HL-60 (cell line): ENCODE data around the gene TFAM.

Experiments used
- POLR2AphosphoS5 ChIP-seq: IDR thresholded peaks from 2 replicates; pipeline ENCODE4 v1.6.1; 2012; ENCODE audit warnings: low read depth
- TF ChIP-seq, protein P1 (sequence below): IDR thresholded peaks from one replicate; pipeline ENCODE4 v1.5.1; 2011; ENCODE audit warnings: low read length, control low read depth, inconsistent platforms; ENCODE audit not compliant: insufficient read depth
- TF ChIP-seq, protein P2 (sequence below): IDR thresholded peaks from 2 replicates; pipeline ENCODE4 v1.6.1; 2012; ENCODE audit warnings: low read depth; ENCODE audit not compliant: insufficient replicate concordance

DNA sequence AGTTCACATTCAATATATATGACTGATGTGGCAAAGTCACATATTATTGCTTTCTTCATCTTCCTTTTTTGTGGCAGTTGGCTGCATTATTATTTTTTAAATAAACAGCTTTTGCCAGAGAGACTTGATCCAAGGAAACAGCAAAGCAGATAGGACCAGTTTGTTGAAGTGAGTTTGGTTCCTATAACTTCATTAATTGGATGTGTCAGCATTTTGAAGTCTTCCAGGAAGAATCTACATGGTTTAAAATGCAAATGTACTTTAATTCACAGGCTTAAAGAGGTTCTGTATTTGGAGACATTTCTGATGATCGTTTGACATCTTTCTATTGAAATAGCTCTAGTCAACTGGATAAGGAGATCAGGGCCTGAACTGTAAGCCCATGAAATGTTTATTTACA lies 37.2 kb upstream of the TFAM start:
- TF ChIP-seq, protein P1, sequence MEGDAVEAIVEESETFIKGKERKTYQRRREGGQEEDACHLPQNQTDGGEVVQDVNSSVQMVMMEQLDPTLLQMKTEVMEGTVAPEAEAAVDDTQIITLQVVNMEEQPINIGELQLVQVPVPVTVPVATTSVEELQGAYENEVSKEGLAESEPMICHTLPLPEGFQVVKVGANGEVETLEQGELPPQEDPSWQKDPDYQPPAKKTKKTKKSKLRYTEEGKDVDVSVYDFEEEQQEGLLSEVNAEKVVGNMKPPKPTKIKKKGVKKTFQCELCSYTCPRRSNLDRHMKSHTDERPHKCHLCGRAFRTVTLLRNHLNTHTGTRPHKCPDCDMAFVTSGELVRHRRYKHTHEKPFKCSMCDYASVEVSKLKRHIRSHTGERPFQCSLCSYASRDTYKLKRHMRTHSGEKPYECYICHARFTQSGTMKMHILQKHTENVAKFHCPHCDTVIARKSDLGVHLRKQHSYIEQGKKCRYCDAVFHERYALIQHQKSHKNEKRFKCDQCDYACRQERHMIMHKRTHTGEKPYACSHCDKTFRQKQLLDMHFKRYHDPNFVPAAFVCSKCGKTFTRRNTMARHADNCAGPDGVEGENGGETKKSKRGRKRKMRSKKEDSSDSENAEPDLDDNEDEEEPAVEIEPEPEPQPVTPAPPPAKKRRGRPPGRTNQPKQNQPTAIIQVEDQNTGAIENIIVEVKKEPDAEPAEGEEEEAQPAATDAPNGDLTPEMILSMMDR, result no peak
- no peak for TF ChIP-seq POLR2AphosphoS5
- TF ChIP-seq, protein P2, sequence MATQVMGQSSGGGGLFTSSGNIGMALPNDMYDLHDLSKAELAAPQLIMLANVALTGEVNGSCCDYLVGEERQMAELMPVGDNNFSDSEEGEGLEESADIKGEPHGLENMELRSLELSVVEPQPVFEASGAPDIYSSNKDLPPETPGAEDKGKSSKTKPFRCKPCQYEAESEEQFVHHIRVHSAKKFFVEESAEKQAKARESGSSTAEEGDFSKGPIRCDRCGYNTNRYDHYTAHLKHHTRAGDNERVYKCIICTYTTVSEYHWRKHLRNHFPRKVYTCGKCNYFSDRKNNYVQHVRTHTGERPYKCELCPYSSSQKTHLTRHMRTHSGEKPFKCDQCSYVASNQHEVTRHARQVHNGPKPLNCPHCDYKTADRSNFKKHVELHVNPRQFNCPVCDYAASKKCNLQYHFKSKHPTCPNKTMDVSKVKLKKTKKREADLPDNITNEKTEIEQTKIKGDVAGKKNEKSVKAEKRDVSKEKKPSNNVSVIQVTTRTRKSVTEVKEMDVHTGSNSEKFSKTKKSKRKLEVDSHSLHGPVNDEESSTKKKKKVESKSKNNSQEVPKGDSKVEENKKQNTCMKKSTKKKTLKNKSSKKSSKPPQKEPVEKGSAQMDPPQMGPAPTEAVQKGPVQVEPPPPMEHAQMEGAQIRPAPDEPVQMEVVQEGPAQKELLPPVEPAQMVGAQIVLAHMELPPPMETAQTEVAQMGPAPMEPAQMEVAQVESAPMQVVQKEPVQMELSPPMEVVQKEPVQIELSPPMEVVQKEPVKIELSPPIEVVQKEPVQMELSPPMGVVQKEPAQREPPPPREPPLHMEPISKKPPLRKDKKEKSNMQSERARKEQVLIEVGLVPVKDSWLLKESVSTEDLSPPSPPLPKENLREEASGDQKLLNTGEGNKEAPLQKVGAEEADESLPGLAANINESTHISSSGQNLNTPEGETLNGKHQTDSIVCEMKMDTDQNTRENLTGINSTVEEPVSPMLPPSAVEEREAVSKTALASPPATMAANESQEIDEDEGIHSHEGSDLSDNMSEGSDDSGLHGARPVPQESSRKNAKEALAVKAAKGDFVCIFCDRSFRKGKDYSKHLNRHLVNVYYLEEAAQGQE, result no peak
